Stimulated activated CD4-positive, alpha-beta T cell treated with anti-CD3 and anti-CD28 coated beads, Interleukin-12 subunit alpha, Interleukin-12 subunit beta, amount 100 ng/mL, for 48 hours (primary cell): Measurements from ENCODE around the gene ACTMAP.

Experiments
- DNase-seq, 3 donors: peaks; one replicate each; pipeline ENCODE4 v3.0.0-alpha.2; 2020; ENCODE audit warnings: low read depth in 2 of 3, low spot score in 1 of 3

Gene ACTMAP

DNA sequence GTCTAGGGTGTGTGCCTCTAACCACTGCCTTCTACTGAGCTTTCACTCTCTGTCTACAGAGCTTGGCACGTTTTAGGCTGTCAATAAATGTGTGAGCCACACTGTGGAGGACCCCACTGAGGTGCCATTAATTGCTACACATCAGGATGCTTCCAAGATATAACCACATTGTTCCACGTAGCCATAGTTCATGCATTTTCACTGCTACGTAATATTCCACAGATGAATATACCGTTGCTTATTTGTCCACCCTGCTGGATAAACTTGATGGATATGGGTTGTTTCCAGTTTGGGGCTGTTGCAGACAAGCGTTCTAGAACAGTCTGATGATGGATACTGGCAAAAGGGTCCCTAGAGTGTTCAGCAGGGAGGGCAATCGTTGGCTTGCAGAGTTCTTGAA lies 48.5 kb downstream of the ACTMAP start:
- DNase-seq = no peak

DNA sequence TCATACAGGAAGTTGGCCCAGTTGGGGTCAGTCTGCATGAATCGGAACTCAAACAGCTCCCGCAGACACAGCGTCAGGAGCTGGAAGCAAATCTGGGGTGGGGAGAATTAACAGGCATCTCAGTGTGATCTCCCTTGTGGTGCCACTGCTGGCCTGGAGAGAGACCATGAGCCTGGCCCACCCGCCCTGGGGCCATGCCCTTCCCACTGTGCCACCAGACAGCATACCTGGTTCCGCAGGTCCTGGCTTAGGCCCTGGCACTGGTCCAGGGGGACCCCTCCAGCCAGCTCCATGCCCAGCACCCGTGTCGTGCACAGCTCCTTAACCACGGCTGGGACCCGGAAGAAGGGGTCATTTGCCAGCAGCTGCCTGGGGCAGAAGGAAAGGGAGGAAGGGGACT lies 50.2 kb downstream of the ACTMAP start:
- no peak for DNase-seq

DNA sequence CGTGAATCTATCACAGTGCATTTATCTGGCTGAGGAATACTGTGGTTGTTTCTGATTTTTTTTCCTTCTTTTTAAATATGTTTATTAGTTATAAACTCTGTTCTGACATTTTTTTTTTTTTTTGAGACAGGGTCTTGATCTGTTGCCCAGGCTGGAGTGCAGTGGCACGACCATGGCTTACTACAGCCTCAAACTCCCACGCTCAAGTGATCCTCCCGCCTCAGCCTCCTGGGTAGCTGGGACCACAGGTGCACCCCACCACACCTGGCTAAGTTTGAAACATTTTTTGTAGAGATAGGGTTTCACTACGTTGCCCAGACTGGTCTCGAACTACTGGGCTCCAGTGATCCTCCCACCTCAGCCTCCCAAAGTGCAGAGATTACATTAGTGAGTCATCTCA lies 53.3 kb downstream of the ACTMAP start:
- no peak for DNase-seq

DNA sequence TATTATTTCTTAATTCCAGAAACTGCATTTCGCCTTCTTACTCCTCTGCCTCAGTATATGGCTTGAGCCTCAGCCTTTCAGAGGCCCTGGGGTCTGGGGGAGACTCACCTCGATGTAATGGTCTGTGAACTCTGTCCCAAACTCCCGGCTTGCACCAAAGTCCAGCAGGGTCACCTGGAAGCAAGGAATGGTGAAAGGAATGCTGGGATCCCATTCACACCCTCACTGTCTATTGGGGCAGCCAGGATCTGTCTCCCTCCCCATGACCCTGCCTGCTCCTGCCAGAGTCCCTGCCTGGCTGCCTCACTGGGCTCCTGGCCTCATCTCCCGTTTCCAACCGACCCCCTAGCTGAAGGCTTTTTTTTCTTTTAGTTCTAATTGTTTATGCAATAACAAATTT lies 54.4 kb downstream of the ACTMAP start:
- DNase-seq = no peak

DNA sequence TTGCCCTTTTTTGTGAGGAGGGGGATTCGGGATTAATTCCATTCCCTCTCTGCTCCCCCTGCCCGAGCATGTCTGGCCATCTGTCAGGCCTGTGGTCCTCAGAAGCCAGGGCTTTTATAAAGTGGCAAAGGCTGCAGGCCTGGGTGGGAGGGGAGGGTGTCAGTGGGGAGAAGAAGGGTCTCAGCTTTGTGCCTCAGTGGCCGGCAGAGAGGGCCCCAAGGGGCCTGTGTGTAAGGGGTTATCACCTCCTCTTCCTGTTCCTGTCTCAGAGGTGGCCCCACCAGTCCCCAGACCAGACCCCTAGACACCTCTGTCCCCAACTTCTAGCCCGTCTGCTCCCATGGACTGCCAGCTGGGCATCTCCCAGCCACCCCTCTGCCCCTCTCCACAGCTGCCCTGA lies 56.4 kb downstream of the ACTMAP start:
- no peak for DNase-seq

DNA sequence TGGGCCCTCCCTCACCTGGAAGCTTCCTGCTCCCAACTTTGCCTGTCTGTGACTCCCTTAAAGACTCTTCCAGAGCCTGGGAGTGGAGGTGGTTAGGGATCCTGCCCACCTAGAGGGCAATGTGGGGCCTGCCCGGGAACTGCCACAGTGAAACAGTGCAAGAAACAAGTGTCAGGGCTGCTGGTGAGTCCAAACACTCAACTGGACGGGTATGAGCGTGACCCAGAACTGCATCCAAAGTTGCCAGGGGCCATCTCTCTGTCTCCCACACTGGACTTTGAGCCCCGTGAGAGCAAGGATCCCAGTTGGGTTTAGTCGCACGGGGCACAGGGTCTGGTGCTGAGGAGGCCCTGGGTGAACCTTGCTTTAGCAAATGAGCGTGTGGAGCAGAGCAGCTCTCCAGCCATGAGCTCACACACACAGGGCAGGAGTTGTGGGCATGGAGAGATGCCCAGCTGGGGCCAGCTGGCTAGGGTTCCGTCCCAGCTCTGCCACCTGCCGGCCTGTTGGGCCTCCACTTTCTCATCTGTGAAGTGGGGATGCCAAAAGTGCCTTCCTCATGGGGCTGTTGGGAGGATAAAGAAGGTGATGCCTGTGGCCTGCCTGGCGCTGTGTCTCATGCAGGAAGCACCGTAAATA lies 57.0 kb downstream of the ACTMAP start:
- no peak for DNase-seq

DNA sequence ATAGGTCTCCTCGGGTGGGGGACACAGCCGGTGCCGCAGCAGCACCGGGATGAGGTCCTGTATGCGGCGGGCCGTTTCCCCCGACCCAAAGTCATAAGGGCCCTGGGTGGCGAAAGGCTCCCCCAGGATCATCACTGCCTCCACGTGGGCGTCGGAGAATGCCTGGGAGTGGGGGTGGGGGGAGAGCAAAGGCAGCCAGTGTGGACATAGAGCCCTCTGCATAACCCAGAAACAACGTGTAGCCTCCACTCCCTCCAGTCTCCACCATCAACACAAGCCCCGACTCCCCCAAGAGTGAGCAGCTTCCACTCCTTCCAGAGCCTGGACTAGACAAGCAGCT lies 58.1 kb downstream of the ACTMAP start:
- no peak for DNase-seq

DNA sequence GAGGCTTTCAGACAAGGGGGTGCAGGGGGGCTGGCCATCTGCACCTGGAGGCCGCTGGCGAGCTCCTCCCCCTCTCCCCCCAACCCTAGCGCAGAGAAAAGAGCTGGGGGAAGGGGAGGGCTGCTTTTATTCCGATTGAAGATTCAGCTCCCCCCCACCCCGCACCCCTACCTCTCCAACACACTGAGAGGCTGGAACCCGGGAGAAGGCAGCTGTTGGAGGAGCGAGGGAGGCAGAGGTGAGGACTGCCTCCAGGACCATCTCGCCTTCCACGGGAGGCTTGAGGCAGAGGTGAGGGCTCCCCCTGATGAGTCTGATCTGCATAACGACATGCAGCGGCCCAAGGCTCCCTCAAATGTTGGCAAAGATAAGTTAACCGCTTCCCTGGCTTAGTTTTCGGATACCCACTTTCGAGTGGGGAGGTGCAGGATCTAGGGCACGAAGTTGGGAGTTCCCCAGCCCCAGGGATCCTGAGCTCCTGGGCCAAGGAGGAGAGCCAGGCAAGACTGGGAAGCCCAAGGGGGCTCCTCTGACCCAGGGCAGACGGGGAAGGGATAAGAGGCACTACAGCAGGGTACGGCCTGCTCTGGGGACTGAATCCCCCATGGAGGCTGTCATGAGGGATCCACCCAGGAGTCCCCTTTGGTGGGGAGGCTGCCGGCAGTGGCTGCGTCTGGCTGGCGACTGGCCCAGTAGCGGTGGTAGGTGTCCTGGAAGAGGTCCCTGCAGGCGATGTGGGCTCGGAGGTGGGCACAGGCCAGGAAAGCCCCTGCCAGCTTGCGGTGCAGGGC lies 58.7 kb downstream of the ACTMAP start:
- DNase-seq = no peak
